OCI-LY1 (cell line): ENCODE data around the gene MAP7D3.

Source experiments
- H2AFZ ChIP-seq: fragments of 200-600 bp; sonication (generic), shearing (Covaris generic); 2 replicates; pipeline ENCODE4 v1.6.0; 2014; ENCODE audit warnings: antibody characterized with exemption, mild to moderate bottlenecking, low read length
- H3F3A ChIP-seq: fragments of 200-600 bp; sonication (generic), shearing (Covaris generic); 2 replicates; pipeline ENCODE4 v1.6.0; 2014; ENCODE audit warnings: mild to moderate bottlenecking, antibody characterized with exemption, low read length, moderate library complexity; ENCODE audit not compliant: insufficient read depth
- H3K27ac ChIP-seq: fragments of 200-600 bp; sonication (generic); 2 replicates; pipeline ENCODE4 v1.5.1; 2014; ENCODE audit warnings: low read length, mixed run types, mild to moderate bottlenecking, low read depth; ENCODE audit not compliant: poor library complexity, severe bottlenecking
- H3K27me3 ChIP-seq: fragments of 200-600 bp; sonication (generic); 2 replicates; pipeline ENCODE4 v1.6.0; 2014; ENCODE audit warnings: antibody characterized with exemption, mild to moderate bottlenecking, low read length, moderate library complexity; ENCODE audit not compliant: insufficient read depth
- H3K36me3 ChIP-seq: fragments of 200-600 bp; sonication (generic); 2 replicates; pipeline ENCODE4 v1.6.1; 2014; ENCODE audit warnings: mild to moderate bottlenecking, antibody characterized with exemption, low read length, moderate library complexity, mixed read lengths; ENCODE audit not compliant: insufficient read depth
- H3K4me1 ChIP-seq: fragments of 200-600 bp; sonication (generic); 2 replicates; pipeline ENCODE4 v1.5.1; 2014; ENCODE audit warnings: mild to moderate bottlenecking, low read length, moderate library complexity; ENCODE audit not compliant: insufficient read depth, severe bottlenecking
- H3K4me2 ChIP-seq: fragments of 200-600 bp; sonication (generic), shearing (Covaris generic); 2 replicates; pipeline ENCODE4 v1.6.1; 2014; ENCODE audit warnings: low read length
- H3K4me3 ChIP-seq: fragments of 200-600 bp; sonication (generic); 2 replicates; pipeline ENCODE4 v1.5.1; 2014; ENCODE audit warnings: low read length, low read depth, mild to moderate bottlenecking, mixed read lengths; ENCODE audit not compliant: poor library complexity, severe bottlenecking
- H3K79me2 ChIP-seq: fragments of 200-600 bp; shearing (Covaris generic); 2 replicates; pipeline ENCODE4 v1.6.1; 2016; ENCODE audit warnings: mixed run types, low read length, mixed read lengths; ENCODE audit not compliant: insufficient read depth
- H3K9ac ChIP-seq: fragments of 200-600 bp; sonication (generic), shearing (Covaris generic); 2 replicates; pipeline ENCODE4 v1.6.1; 2014; ENCODE audit warnings: mild to moderate bottlenecking, low read length, mixed read lengths
- H3K9me2 ChIP-seq: fragments of 200-600 bp; sonication (generic), shearing (Covaris generic); 2 replicates; pipeline ENCODE4 v1.6.1; 2014; ENCODE audit warnings: low read depth, mild to moderate bottlenecking, low read length, mixed read lengths
- H3K9me3 ChIP-seq: fragments of 200-600 bp; shearing (Covaris generic); 2 replicates; pipeline ENCODE4 v1.6.1; 2014; ENCODE audit warnings: low read length, mixed read lengths
- H4K20me1 ChIP-seq: fragments of 200-600 bp; sonication (generic), shearing (Covaris generic); 2 replicates; pipeline ENCODE4 v1.6.0; 2016; ENCODE audit warnings: mild to moderate bottlenecking, low read length; ENCODE audit not compliant: insufficient read depth
- EZH2 ChIP-seq: fragments of 200-600 bp; sonication (generic), shearing (Covaris generic); IDR thresholded peaks from 2 replicates; pipeline ENCODE4 v1.8.0; 2017; ENCODE audit warnings: borderline replicate concordance, mixed run types, mild to moderate bottlenecking, antibody characterized with exemption, low read length, moderate library complexity, mixed read lengths
- TF ChIP-seq, protein P1 (sequence below): fragments of 200-600 bp; sonication (generic), shearing (Covaris generic); IDR thresholded peaks from 2 replicates; pipeline ENCODE4 v1.5.1; 2017; ENCODE audit warnings: mild to moderate bottlenecking, antibody characterized with exemption, low read length, moderate library complexity, mixed read lengths

The MAP7D3 gene

DNA sequence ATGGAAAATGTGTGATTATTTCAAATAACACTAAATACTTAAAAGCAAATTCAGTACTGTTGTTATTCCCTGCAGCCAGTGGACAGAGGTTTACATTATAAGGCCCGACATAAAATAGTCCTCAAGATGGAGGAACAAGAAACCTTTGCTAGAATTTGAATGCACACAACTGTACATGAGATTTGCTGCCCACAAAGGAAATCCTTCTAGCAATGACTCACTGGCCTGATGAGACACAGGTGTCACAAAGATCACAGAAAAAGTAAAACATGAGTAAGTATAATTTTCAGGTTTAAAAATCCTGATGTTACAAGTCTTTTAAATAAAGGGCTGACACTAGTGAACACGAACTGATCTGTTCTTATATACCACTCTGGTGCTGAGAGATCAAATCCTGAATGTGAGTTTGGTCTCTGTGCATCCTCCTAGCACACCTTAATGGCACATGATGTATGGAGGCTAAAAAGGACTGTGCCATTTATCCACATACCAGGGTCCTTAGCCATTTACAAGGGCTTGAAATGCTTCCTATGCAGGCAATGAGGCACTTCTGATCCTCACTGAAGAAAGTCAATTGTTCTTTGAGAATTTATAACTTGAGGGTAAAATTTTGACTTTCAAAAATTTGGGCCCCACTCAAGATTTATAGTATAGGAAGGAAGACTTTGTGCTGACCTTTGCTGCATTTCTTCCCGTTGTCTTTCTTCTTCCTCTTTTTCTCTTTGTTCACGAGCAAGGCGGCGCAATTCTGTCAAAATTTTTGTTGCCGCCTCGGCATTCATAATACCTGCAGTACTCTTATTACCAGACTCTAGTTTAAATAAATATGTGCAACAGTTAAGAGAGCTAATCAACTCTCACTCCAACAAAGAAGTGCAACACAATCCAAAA is 23.0 kb downstream of the MAP7D3 start:
- peaks cover 63% of the 10 kb centered on the region for H3K36me3 ChIP-seq
- H3K27ac ChIP-seq: peak overlapping the region; percentile 46
- H3F3A ChIP-seq: no peaks in the 10 kb centered on the region
- no peak overlapping the region for H3K4me2 ChIP-seq
- no peak overlapping the region for H3K4me3 ChIP-seq
- H3K9me2 ChIP-seq: no peaks in the 10 kb centered on the region
- H3K27me3 ChIP-seq: no peaks in the 10 kb centered on the region
- H3K4me1 ChIP-seq: peaks cover 12% of the 10 kb centered on the region
- H3K79me2 ChIP-seq: no peaks in the 10 kb centered on the region
- H2AFZ ChIP-seq: no peak overlapping the region
- no peaks in the 10 kb centered on the region for H3K9me3 ChIP-seq
- no peaks in the 10 kb centered on the region for H4K20me1 ChIP-seq
- no peak overlapping the region for H3K9ac ChIP-seq
- TF ChIP-seq, protein P1, sequence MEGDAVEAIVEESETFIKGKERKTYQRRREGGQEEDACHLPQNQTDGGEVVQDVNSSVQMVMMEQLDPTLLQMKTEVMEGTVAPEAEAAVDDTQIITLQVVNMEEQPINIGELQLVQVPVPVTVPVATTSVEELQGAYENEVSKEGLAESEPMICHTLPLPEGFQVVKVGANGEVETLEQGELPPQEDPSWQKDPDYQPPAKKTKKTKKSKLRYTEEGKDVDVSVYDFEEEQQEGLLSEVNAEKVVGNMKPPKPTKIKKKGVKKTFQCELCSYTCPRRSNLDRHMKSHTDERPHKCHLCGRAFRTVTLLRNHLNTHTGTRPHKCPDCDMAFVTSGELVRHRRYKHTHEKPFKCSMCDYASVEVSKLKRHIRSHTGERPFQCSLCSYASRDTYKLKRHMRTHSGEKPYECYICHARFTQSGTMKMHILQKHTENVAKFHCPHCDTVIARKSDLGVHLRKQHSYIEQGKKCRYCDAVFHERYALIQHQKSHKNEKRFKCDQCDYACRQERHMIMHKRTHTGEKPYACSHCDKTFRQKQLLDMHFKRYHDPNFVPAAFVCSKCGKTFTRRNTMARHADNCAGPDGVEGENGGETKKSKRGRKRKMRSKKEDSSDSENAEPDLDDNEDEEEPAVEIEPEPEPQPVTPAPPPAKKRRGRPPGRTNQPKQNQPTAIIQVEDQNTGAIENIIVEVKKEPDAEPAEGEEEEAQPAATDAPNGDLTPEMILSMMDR: no peak
- TF ChIP-seq EZH2: no peak

DNA sequence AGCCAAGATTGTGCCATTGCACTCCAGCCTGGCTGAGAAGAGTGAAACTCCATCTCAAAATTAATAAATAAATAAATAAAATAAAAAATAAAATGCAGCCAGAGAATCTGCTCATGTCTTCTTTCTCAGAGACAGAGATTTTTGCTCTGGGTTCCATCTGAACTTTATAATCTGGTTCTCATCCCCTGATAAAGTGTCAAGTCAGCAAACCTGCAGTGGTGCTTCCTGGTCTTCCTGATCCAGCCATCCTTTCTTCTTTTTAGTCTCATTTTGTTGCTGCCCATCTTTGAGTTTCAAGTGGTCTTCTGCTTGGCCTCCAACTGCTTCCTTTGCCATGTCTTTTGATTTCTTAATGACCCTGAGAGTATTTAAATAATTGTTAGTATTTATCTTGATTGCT is 24.1 kb downstream of the MAP7D3 start:
- H3K36me3 ChIP-seq: peaks cover 73% of the 10 kb centered on the region
- H3K4me3 ChIP-seq: no peak overlapping the region
- H3K9me3 ChIP-seq: no peaks in the 10 kb centered on the region
- no peaks in the 10 kb centered on the region for H3K79me2 ChIP-seq
- no peaks in the 10 kb centered on the region for H3F3A ChIP-seq
- H3K4me1 ChIP-seq: peaks cover 12% of the 10 kb centered on the region
- H3K27ac ChIP-seq: no peak overlapping the region
- H3K9ac ChIP-seq: no peak overlapping the region
- no peak overlapping the region for H3K4me2 ChIP-seq
- no peak for TF ChIP-seq EZH2
- TF ChIP-seq, protein P1: no peak
- H3K27me3 ChIP-seq: no peaks in the 10 kb centered on the region
- H4K20me1 ChIP-seq: no peaks in the 10 kb centered on the region
- no peaks in the 10 kb centered on the region for H3K9me2 ChIP-seq
- no peak overlapping the region for H2AFZ ChIP-seq

DNA sequence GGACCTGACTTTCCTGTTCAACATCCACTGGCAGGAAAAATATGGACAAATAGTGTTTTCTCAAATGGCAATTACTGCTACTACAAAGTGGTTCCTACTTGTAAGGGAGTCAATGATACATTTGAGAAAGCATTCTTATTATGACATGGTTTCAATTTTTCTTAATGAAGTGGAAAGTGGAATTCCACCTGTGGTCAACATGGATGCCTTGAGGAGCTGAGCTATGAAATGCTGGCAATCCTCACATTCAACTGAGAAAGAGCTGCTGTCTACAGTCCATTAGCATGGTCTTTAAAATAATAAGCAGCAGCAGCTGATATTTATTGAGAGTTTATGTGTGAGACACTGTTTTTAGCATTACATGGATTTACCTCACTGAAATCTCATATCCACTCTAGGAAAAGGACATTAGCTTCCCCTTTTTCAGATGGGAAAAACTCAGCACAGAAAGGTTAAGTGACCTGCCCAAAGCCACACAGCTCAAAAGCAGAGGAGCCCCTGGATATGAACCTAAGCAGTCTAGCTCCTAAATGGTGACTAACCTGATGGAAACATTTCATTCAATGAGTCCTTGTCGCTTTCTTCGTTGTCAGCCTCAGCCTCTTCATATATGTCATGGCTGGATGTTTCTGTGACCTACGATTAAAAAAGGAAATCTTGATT is 29.2 kb downstream of the MAP7D3 start:
- H3K79me2 ChIP-seq: no peaks in the 10 kb centered on the region
- H3K9me2 ChIP-seq: no peaks in the 10 kb centered on the region
- H3K9me3 ChIP-seq: no peaks in the 10 kb centered on the region
- H3F3A ChIP-seq: no peaks in the 10 kb centered on the region
- TF ChIP-seq, protein P1: no peak
- TF ChIP-seq EZH2: no peak
- H2AFZ ChIP-seq: no peak overlapping the region
- no peak overlapping the region for H3K27ac ChIP-seq
- no peaks in the 10 kb centered on the region for H3K4me1 ChIP-seq
- no peaks in the 10 kb centered on the region for H3K27me3 ChIP-seq
- peaks cover 71% of the 10 kb centered on the region for H3K36me3 ChIP-seq
- no peaks in the 10 kb centered on the region for H4K20me1 ChIP-seq
- H3K4me2 ChIP-seq: no peak overlapping the region
- no peak overlapping the region for H3K9ac ChIP-seq
- no peak overlapping the region for H3K4me3 ChIP-seq
